HepG2 (cell line): ENCODE measurements around the gene RBM34.

ENCODE experiments used
- ARID5B ChIP-seq: IDR thresholded peaks from 2 replicates; pipeline ENCODE4 v1.4.0; 2020; ENCODE audit warnings: mild to moderate bottlenecking, missing genetic modification reagents
- CTCF ChIP-seq: sonication (generic); formaldehyde crosslinking; IDR thresholded peaks from 2 replicates; pipeline ENCODE4 v1.5.0; 2020; ENCODE audit warnings: mild to moderate bottlenecking, missing genetic modification reagents, moderate library complexity
- KDM1A ChIP-seq: IDR thresholded peaks from 2 replicates; pipeline ENCODE4 v1.6.1; 2016; ENCODE audit warnings: missing compliant biosample characterization
- REST ChIP-seq, 2 experiments: IDR thresholded peaks; 2 replicates each; pipeline ENCODE4 v1.6.1; 2011 to 2012; ENCODE audit warnings: low read length in 2 of 2, borderline replicate concordance in 1 of 2, low read depth in 1 of 2, mild to moderate bottlenecking in 1 of 2, moderate library complexity in 1 of 2

GRCh38 chr1:235205687-235206086 lies 44.6 kb upstream of the RBM34 start:
- TF ChIP-seq CTCF (CRISPR knock-in tag) = no peak
- no peak for TF ChIP-seq REST (IDR thresholded peaks at IDR 0.05; ENCODE audit: borderline replicate concordance in 1 of 2, low read depth in 1 of 2, low read length in 2 of 2)
- TF ChIP-seq ARID5B (CRISPR knock-in tag) = no peak
- no peak for TF ChIP-seq KDM1A
